Kidney epithelial cell (primary cell): ENCODE data around the gene DPYSL5. TPM values are rescaled to one million over a fixed set of nuclear protein-coding genes. Genes with fewer than 3 reads are reported as not detected.

ENCODE experiments used
- DNase-seq: peaks from one replicate; pipeline ENCODE4 v3.0.0-alpha.2; 2010; ENCODE audit warnings: low read depth
- H3K27me3 ChIP-seq: 2 replicates; pipeline ENCODE4 v1.6.0; 2011; ENCODE audit warnings: low read length; ENCODE audit not compliant: control insufficient read depth, insufficient read depth
- H3K36me3 ChIP-seq: 2 replicates; pipeline ENCODE4 v1.5.1; 2011; ENCODE audit warnings: low read length; ENCODE audit not compliant: control insufficient read depth, insufficient read depth
- H3K4me3 ChIP-seq: 2 replicates; pipeline ENCODE4 v1.5.1; 2011; ENCODE audit warnings: low read depth, mild to moderate bottlenecking, control low read depth, low read length
- total RNA-seq: library from RNA; depleted of rRNA; stranded (reverse); fragments of >200 nt; gene quantifications from 2 replicates; pipeline ENCODE4 v1.2.3, GENCODE V29; 2015
- TF ChIP-seq, protein P1 (sequence below): IDR thresholded peaks from 2 replicates; pipeline ENCODE4 v1.5.1; 2011; ENCODE audit warnings: mild to moderate bottlenecking, moderate library complexity, low read length, control low read depth, inconsistent platforms; ENCODE audit not compliant: insufficient read depth, poor library complexity, severe bottlenecking

The DPYSL5 gene
- total RNA-seq, 1 donor from 2014 or later, result 1.3 TPM

GRCh38 chr2:26840937-26841610 lies 6.9 kb upstream of the DPYSL5 start:
- DNase-seq, result no peak
- peaks cover 14% of the 10 kb centered on the region for H3K27me3 ChIP-seq
- H3K36me3 ChIP-seq, result no peaks in the 10 kb centered on the region
- no peak overlapping the region for H3K4me3 ChIP-seq
- TF ChIP-seq, protein P1, sequence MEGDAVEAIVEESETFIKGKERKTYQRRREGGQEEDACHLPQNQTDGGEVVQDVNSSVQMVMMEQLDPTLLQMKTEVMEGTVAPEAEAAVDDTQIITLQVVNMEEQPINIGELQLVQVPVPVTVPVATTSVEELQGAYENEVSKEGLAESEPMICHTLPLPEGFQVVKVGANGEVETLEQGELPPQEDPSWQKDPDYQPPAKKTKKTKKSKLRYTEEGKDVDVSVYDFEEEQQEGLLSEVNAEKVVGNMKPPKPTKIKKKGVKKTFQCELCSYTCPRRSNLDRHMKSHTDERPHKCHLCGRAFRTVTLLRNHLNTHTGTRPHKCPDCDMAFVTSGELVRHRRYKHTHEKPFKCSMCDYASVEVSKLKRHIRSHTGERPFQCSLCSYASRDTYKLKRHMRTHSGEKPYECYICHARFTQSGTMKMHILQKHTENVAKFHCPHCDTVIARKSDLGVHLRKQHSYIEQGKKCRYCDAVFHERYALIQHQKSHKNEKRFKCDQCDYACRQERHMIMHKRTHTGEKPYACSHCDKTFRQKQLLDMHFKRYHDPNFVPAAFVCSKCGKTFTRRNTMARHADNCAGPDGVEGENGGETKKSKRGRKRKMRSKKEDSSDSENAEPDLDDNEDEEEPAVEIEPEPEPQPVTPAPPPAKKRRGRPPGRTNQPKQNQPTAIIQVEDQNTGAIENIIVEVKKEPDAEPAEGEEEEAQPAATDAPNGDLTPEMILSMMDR, result no peak

- Histone ChIP-seq H3K4me3 (no peak overlapping the region), H3K27me3 (peaks cover 33% of the 10 kb centered on the region), H3K36me3 (no peaks in the 10 kb centered on the region)
- DNase-seq, result no peak
- TF ChIP-seq, protein P1, result no peak
Measured at GRCh38 chr2:26843041-26843440, 4.9 kb upstream of the DPYSL5 start.

GRCh38 chr2:26845021-26845420 lies 2.9 kb upstream of the DPYSL5 start:
- Histone ChIP-seq H3K27me3 (peaks cover 50% of the 10 kb centered on the region), H3K36me3 (no peaks in the 10 kb centered on the region), H3K4me3 (no peak overlapping the region)
- DNase-seq, result no peak
- TF ChIP-seq, protein P1, result no peak

DNA sequence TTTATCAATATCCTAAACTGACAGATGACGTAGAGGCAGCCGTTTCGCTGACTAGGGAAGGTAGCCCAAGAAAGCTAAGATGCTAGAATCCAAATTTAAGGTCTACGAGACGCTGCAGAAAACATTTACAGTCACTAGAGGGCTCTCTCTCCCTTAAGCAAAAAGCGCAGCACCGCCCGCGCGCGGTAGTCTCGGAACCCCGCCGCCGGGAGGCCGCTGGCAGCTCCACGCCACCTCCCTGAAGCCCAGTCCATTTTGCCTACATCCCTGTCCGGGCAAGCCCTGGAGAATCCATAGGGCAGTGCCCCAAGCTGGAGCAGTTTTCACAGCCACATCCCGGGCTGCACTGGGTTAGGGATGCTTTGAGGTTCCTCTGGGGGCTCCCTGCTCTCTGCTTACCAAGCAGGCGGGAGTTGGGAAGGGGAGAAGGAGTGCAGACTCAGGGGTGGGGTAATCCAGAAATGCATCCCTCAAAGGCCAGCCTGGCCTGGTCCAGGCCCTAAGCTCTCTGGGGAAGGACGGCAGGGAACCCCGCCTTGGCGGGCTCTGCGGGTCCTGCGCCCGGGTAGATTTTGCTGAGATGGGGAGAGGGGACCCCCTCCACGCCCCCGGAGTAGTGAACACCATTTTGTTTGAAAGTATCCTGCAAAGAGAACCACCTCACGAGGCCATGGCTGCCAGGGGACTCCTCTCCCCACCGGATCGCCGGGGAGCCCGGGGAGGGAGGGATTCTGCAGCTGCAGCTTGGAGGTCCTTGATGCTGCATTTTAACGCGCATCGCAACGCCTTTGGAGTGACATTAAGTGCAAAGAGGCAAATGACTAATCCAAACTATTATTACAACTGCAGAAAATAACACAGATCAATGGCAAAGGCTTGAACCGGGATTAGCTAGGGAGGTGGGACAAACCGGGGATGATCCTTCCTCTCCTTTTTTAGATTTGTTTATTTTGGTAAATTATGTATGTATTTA lies 1.3 kb upstream of the DPYSL5 start:
- peak; percentile 5 for DNase-seq
- TF ChIP-seq, protein P1, result peak; percentile 84
- peaks cover 61% of the 10 kb centered on the region for H3K27me3 ChIP-seq
- H3K4me3 ChIP-seq, result no peak overlapping the region
- H3K36me3 ChIP-seq, result no peaks in the 10 kb centered on the region

DNA sequence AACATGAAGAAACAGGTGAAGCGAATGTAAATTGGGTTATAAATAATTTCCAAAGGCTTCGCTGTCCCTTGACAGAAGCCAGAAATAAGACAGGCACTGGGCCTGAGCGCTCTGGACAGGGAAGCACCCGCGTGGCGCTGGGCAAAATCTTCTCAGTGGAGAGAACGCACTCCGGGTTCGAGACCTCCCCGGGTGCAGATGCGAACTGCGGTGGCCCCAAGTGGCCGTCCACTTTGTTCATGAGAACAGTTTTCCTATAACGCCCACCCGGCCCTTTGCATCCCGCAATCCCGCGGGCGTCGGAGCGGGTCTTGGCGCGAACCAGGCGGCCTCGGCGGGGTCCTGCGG lies 651 bp upstream of the DPYSL5 start:
- H3K27me3 ChIP-seq, result peaks cover 61% of the 10 kb centered on the region
- TF ChIP-seq, protein P1, result no peak

More for the DNA sequence above, 651 bp upstream of the DPYSL5 start:
- Histone ChIP-seq H3K4me3 (no peak overlapping the region), H3K36me3 (no peaks in the 10 kb centered on the region)
- no peak for DNase-seq
